ENCODE results near the gene ATP1A2.
"Not testable (repeated sequence)": the region's sequence is repeated elsewhere in the genome, so short reads cannot be mapped to it uniquely, and the experiment has no call there.

Gene ATP1A2

DNA sequence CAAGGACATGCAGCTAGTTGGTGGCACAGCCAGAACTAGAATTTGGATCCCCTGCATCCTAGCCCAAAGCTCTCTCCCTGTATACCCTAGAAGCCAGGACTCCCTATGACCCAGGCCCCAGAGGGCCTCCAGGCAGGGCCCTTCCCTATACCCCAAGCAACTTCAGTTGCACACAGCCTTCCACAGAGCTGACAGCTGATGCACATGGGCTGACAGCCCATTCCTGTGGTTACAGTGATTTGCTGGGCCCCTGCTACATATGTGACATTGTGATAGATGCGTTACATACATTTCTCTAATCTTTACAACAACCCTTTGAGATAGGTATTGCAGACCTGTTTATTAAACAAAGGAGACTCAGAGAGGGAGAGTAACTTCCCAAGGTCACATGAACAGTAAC, 5.8 kb downstream of the ATP1A2 start:
- DNase-seq (ENCODE audit: insufficient read length) (no peak), FAIRE-seq (no peak)
- TF ChIP-seq POLR2AphosphoS5 (IDR thresholded peaks at IDR 0.05; ENCODE audit: low read depth, low read length) (no peak), TAF1 (IDR thresholded peaks at IDR 0.05; ENCODE audit: borderline replicate concordance, low read depth, low read length) (no peak), POLR2A (IDR thresholded peaks at IDR 0.05; ENCODE audit: low read depth, low read length) (no peak)

DNA sequence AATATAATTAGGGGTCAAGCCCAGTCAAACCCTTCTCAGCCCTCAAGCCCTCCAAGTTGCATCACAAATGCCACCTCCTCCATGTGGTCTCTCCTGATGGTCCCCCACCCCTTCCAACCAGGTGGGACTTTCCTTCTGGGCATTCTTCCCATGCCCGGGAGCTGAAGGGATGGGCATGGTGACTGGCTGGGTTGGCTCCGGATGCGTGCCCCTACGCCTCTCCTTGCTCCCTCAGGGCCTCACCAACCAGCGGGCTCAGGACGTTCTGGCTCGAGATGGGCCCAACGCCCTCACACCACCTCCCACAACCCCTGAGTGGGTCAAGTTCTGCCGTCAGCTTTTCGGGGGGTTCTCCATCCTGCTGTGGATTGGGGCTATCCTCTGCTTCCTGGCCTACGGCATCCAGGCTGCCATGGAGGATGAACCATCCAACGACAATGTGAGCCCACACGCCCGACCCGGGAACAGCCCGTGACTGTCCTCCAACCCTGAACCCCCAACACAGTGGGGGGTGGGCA, 7.5 kb downstream of the ATP1A2 start:
- no peak for FAIRE-seq

DNA sequence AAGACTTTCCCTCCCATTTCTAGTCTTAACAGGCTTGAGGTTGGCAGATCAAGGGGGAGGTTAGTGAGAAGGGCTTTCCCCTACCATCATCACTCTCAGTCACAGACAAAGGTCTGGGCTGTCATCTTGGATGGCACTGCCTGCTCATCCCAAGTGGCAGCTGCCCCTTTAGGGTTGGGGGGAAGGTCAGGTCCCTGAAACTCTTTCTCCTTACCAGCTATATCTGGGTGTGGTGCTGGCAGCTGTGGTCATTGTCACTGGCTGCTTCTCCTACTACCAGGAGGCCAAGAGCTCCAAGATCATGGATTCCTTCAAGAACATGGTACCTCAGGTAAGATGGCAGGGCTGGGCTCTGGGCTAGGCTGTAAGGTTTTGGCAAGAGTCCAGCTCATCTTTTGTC, 8.2 kb downstream of the ATP1A2 start:
- no peak for TF ChIP-seq TAF1 (IDR thresholded peaks at IDR 0.05; ENCODE audit: borderline replicate concordance, low read depth, low read length)
- no peak for TF ChIP-seq POLR2AphosphoS5 (IDR thresholded peaks at IDR 0.05; ENCODE audit: low read depth, low read length)
- TF ChIP-seq POLR2A (IDR thresholded peaks at IDR 0.05; ENCODE audit: low read depth, low read length): no peak
- DNase-seq (ENCODE audit: insufficient read length): no peak
- no peak for FAIRE-seq

More for the DNA sequence above, 7.5 kb downstream of the ATP1A2 start:
- DNase-seq (ENCODE audit: insufficient read length): no peak
- no peak for TF ChIP-seq POLR2A (IDR thresholded peaks at IDR 0.05; ENCODE audit: low read depth, low read length)
- no peak for TF ChIP-seq TAF1 (IDR thresholded peaks at IDR 0.05; ENCODE audit: borderline replicate concordance, low read depth, low read length)
- no peak for TF ChIP-seq POLR2AphosphoS5 (IDR thresholded peaks at IDR 0.05; ENCODE audit: low read depth, low read length)

DNA sequence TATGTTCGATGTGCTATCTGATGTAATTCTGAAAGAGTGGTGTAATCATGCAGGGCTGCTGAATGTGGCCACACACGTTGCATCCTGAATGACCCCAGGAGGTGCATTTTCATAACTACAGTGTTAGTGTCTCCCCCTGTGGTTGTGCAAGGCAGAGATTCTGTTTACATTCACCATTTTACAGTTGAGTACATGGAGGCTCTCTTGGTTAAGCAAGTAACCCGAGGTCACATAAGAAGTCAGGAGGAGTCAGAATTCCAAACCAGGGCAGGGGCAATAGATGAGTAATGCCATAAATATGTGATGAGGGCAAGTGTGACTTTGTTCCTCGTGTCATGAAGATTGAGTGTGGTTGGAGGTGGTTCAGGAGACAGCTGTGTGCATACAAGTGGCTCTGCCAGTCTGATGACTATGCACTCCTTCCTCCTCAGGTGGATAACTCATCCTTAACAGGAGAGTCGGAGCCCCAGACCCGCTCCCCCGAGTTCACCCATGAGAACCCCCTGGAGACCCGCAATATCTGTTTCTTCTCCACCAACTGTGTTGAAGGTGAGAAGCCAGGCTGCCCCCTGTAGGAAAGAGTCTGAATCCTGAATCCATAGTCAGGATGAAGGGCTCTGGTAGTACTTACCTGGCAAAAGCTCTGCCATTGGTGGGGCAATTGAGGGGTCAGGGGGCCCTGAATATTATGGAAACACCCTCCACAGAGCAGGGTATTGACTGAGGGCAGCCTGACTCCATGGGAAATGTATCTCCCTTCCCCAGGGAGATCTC, 9.3 kb downstream of the ATP1A2 start:
- TF ChIP-seq POLR2A (IDR thresholded peaks at IDR 0.05; ENCODE audit: low read depth, low read length): no peak
- TF ChIP-seq TAF1 (IDR thresholded peaks at IDR 0.05; ENCODE audit: borderline replicate concordance, low read depth, low read length): no peak
- TF ChIP-seq POLR2AphosphoS5 (IDR thresholded peaks at IDR 0.05; ENCODE audit: low read depth, low read length): no peak
- DNase-seq (ENCODE audit: insufficient read length) (no peak), FAIRE-seq (no peak)

DNA sequence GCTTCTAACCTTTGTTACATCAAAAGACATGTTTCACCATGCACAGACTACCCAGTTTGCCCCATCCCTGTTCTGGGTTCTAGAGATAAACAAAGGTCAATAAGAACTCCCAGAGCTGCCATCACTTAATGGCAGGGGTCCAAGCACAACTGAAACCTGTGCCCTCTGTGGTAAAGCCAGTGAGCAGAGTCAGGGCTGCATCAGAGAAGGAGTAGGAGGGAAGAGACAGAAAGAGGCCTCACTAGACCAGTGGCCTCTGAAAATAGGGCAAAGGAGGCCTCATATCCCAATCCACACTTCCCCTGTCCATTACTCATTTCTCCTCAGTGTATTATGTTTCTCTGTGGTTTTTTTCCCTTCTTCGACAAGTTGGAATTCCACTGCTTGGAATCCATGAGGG, 10.2 kb downstream of the ATP1A2 start:
- no peak for FAIRE-seq
- DNase-seq (ENCODE audit: insufficient read length): no peak
- TF ChIP-seq POLR2AphosphoS5 (IDR thresholded peaks at IDR 0.05; ENCODE audit: low read depth, low read length) (no peak), POLR2A (IDR thresholded peaks at IDR 0.05; ENCODE audit: low read depth, low read length) (no peak), TAF1 (IDR thresholded peaks at IDR 0.05; ENCODE audit: borderline replicate concordance, low read depth, low read length) (no peak)

DNA sequence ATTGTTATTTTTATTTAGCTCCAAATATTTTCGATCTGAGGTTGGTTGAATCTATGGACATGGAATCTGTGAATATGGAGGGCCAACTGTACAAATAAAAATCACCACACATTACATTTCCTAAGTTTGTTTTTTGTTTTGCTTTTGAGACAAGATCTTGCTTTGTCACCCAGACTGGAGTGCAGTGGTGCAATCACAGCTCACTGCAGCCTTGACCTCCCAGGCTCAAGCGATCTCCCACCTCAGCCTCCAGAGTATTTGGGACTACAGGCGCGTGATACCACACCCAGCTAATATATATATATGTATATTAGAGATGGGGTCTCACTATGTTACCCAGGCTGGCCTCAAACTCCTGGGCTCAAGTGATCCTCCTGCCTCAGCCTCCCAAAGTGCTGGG, 10.8 kb downstream of the ATP1A2 start:
- FAIRE-seq; DNase-seq (ENCODE audit: insufficient read length): not testable (repeated sequence)

DNA sequence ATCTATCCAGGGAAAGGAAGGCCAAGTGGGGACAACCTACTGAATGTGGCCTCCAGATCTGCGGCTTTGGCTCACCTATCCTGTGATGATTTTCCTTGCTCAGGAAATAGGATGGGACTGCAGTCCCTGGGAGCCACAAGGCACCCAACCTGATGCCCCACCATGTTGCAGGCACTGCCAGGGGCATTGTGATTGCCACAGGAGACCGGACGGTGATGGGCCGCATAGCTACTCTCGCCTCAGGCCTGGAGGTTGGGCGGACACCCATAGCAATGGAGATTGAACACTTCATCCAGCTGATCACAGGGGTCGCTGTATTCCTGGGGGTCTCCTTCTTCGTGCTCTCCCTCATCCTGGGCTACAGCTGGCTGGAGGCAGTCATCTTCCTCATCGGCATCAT, 11.8 kb downstream of the ATP1A2 start:
- DNase-seq (ENCODE audit: insufficient read length) (no peak), FAIRE-seq (no peak)
- TF ChIP-seq POLR2AphosphoS5 (IDR thresholded peaks at IDR 0.05; ENCODE audit: low read depth, low read length) (no peak), POLR2A (IDR thresholded peaks at IDR 0.05; ENCODE audit: low read depth, low read length) (no peak), TAF1 (IDR thresholded peaks at IDR 0.05; ENCODE audit: borderline replicate concordance, low read depth, low read length) (no peak)

DNA sequence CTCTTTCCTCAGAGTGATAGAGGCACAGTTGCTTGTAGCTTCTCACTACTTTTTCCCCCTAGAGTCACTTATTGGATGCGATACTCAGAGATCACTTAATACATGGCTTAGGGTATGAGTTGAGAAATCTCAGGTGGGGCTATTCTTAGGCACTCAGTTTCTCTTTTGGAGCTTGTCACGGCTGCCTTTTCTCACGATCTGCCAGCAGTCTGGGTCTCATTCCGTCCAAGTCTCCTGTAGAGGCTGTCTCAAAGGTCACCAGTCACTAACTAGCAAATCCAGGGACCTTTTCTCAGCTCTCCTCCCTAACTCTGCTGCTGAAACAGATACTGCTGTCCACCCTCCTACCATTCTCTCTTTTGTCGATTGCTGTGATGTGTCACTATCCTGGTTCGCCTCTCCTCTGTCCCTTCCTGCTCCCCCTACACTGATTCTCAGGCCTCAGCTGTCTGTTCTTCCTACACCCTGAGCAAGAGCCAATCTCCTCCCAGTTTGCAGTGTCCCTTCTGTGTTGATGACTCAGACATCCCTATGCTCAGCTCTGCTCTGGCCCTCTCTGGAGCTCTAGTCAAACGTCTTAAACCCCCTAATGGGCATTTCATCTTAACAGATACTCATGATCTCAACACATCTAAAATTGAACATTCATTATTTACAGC, 12.4 kb downstream of the ATP1A2 start:
- FAIRE-seq: no peak
- no peak for DNase-seq (ENCODE audit: insufficient read length)
- TF ChIP-seq POLR2A (IDR thresholded peaks at IDR 0.05; ENCODE audit: low read depth, low read length): no peak
- no peak for TF ChIP-seq POLR2AphosphoS5 (IDR thresholded peaks at IDR 0.05; ENCODE audit: low read depth, low read length)
- TF ChIP-seq TAF1 (IDR thresholded peaks at IDR 0.05; ENCODE audit: borderline replicate concordance, low read depth, low read length): no peak

DNA sequence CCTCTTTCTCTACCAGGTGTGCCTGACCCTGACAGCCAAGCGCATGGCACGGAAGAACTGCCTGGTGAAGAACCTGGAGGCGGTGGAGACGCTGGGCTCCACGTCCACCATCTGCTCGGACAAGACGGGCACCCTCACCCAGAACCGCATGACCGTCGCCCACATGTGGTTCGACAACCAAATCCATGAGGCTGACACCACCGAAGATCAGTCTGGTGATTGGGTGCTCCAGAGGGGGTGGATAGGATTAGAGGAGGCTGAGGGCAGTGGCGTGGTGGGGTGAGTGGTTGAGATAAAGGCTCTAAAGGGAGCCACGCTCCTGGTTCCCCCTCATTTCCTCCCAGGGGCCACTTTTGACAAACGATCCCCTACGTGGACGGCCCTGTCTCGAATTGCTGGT, 13.1 kb downstream of the ATP1A2 start:
- TF ChIP-seq TAF1 (IDR thresholded peaks at IDR 0.05; ENCODE audit: borderline replicate concordance, low read depth, low read length) (no peak), POLR2A (IDR thresholded peaks at IDR 0.05; ENCODE audit: low read depth, low read length) (no peak), POLR2AphosphoS5 (IDR thresholded peaks at IDR 0.05; ENCODE audit: low read depth, low read length) (no peak)
- no peak for DNase-seq (ENCODE audit: insufficient read length)
- no peak for FAIRE-seq

DNA sequence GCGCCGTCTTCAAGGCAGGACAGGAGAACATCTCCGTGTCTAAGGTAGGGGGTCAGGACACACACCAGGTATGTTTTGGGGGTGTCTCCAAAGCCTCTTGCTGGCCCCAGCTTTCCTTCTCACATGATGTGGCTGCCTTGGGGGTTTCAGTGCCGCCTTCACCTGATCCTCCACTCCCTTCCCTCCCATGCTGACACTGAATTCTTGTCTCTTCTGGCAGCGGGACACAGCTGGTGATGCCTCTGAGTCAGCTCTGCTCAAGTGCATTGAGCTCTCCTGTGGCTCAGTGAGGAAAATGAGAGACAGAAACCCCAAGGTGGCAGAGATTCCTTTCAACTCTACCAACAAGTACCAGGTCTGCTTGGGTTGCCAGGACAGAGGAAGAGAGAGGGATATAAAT, 13.5 kb downstream of the ATP1A2 start:
- no peak for DNase-seq (ENCODE audit: insufficient read length)
- no peak for TF ChIP-seq POLR2A (IDR thresholded peaks at IDR 0.05; ENCODE audit: low read depth, low read length)
- FAIRE-seq: no peak

DNA sequence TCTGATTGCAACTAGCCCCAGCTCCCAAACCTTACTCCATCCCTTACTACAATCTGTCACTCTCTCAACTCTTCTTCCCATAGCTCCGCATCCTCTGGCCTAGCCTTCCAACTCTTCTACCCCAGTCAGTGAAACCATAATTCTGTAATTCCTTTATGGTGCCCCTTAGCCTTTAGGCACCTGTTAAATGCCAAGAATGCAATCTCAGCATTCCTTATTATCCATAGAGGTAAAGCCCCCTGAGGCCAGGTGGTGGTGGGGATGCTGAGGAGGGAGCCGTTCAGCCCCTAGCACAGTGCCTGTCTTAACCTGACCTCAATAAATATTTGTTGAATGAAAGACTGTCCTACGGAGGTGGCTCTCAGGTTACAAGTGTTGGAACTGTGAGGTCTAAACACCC, 14.0 kb downstream of the ATP1A2 start:
- FAIRE-seq (no peak), DNase-seq (ENCODE audit: insufficient read length) (no peak)
- TF ChIP-seq POLR2A (IDR thresholded peaks at IDR 0.05; ENCODE audit: low read depth, low read length) (no peak), POLR2AphosphoS5 (IDR thresholded peaks at IDR 0.05; ENCODE audit: low read depth, low read length) (no peak), TAF1 (IDR thresholded peaks at IDR 0.05; ENCODE audit: borderline replicate concordance, low read depth, low read length) (no peak)

DNA sequence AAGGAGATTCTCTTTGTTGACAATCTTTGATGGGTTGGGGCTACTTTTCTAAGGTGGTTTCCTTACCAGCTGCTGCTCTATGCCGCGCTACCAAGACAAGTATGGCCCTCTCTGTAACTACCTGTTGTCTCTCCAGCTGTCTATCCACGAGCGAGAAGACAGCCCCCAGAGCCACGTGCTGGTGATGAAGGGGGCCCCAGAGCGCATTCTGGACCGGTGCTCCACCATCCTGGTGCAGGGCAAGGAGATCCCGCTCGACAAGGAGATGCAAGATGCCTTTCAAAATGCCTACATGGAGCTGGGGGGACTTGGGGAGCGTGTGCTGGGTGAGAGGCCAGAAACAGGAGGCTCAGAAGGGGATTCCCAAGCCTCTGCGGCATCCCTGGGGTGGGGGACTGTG, 14.4 kb downstream of the ATP1A2 start:
- no peak for TF ChIP-seq POLR2A (IDR thresholded peaks at IDR 0.05; ENCODE audit: low read depth, low read length)
- no peak for TF ChIP-seq POLR2AphosphoS5 (IDR thresholded peaks at IDR 0.05; ENCODE audit: low read depth, low read length)
- TF ChIP-seq TAF1 (IDR thresholded peaks at IDR 0.05; ENCODE audit: borderline replicate concordance, low read depth, low read length): no peak
- DNase-seq (ENCODE audit: insufficient read length) (no peak), FAIRE-seq (no peak)
